Neural progenitor cell (in vitro differentiated cells): ENCODE data around the gene OR10G4.

Source experiments
- EZH2phosphoT487 ChIP-seq: fragments of 200-600 bp; sonication (generic); IDR thresholded peaks from 2 replicates; pipeline ENCODE4 v1.6.1; 2017; ENCODE audit warnings: antibody characterized with exemption
- TF ChIP-seq, protein P1 (sequence below): fragments of 200-600 bp; sonication (generic); IDR thresholded peaks from 2 replicates; pipeline ENCODE4 v1.5.1; 2017; ENCODE audit warnings: antibody characterized with exemption, mild to moderate bottlenecking

DNA sequence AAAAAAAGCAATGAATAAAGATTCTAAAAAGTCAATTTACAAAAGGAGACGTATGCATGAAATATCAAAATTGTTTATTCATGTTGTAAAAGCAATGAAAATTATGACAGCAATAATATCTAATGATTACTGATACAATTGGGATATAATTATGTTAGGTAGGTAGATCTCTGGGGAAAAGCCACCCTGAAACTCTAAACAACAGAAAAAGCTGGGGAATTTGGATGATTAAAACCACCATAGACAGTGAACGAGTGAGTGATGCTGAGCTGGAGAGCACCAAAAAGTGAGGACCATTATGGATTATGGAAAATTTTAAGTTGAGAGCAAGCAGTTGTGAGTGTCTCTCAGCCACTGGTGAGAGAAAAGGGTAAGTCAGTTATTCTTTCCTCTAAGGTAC is 13.7 kb downstream of the OR10G4 start, which contains the start of gene OR10G8:
- TF ChIP-seq EZH2phosphoT487, result no peak
- TF ChIP-seq, protein P1, sequence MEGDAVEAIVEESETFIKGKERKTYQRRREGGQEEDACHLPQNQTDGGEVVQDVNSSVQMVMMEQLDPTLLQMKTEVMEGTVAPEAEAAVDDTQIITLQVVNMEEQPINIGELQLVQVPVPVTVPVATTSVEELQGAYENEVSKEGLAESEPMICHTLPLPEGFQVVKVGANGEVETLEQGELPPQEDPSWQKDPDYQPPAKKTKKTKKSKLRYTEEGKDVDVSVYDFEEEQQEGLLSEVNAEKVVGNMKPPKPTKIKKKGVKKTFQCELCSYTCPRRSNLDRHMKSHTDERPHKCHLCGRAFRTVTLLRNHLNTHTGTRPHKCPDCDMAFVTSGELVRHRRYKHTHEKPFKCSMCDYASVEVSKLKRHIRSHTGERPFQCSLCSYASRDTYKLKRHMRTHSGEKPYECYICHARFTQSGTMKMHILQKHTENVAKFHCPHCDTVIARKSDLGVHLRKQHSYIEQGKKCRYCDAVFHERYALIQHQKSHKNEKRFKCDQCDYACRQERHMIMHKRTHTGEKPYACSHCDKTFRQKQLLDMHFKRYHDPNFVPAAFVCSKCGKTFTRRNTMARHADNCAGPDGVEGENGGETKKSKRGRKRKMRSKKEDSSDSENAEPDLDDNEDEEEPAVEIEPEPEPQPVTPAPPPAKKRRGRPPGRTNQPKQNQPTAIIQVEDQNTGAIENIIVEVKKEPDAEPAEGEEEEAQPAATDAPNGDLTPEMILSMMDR, result no peak
